ENCODE results near the gene BDKRB1. TPM values are rescaled to one million over a fixed set of nuclear protein-coding genes. Genes with fewer than 3 reads are reported as not detected.

The BDKRB1 gene
- total RNA-seq, 2 donors from 2014 or later: 2.3 TPM; not detected in 1

DNA sequence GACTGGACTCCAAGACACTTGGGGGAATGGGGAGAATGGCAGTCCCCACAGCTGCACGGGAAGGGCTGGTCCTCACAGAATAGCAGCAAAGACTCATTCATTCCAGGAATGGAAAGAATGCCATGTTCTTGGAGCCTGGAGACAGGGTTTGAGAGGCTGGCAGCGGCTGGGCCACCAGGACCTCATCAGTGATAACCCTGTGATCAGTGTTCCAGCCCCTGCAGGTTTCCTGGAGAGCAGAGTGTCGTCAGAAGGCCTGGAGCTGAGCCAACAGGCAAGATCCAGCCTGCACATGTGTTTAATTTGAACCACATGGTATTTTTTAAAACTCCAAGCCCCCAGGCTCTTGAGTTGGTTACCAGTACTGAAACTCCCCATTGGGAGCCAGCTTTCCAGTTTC, 11.3 kb downstream of the BDKRB1 start:
- intact Hi-C loops (cut with DNase I): no loop called here
- peaks cover 2% of the 10 kb centered on the region for H3K27me3 ChIP-seq (replicated peaks; ENCODE audit: insufficient read depth)
- H3K4me1 ChIP-seq (replicated peaks): no peaks in the 10 kb centered on the region
- no peaks in the 10 kb centered on the region for H3K9me3 ChIP-seq
- 16% methylated on average over 3 of the region's 3 CpGs for WGBS
- DNase-seq (ENCODE audit: low spot score): peak; percentile 14
- H3K27ac ChIP-seq: no peak overlapping the region
- TF ChIP-seq, protein P1, sequence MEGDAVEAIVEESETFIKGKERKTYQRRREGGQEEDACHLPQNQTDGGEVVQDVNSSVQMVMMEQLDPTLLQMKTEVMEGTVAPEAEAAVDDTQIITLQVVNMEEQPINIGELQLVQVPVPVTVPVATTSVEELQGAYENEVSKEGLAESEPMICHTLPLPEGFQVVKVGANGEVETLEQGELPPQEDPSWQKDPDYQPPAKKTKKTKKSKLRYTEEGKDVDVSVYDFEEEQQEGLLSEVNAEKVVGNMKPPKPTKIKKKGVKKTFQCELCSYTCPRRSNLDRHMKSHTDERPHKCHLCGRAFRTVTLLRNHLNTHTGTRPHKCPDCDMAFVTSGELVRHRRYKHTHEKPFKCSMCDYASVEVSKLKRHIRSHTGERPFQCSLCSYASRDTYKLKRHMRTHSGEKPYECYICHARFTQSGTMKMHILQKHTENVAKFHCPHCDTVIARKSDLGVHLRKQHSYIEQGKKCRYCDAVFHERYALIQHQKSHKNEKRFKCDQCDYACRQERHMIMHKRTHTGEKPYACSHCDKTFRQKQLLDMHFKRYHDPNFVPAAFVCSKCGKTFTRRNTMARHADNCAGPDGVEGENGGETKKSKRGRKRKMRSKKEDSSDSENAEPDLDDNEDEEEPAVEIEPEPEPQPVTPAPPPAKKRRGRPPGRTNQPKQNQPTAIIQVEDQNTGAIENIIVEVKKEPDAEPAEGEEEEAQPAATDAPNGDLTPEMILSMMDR (IDR thresholded peaks at IDR 0.05): no peak
- H3K4me3 ChIP-seq: no peak overlapping the region
- no peaks in the 10 kb centered on the region for H3K36me3 ChIP-seq

DNA sequence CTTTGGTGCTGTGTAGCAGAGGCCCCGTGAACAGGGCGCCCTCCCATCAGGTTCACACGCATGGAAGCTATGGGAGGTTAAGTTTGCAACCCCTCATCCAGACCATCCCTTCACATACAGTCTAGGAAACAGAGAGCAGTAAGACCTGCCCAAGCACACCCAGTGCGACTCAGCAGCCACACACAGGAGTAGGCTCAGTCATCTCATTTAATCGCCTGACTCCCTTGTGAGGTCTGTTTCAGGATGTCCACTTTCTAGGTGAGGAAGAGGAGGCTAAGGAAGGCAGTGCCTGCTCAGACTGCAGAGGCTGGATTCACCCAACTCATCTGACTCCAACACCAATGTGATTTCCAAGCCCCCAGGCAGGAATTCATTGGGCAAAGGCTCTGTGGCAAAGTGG, 11.9 kb downstream of the BDKRB1 start:
- no peaks in the 10 kb centered on the region for H3K36me3 ChIP-seq
- no peak overlapping the region for H3K4me3 ChIP-seq
- intact Hi-C loops (cut with DNase I): no loop called here
- H3K4me1 ChIP-seq (replicated peaks): no peaks in the 10 kb centered on the region
- no peak for DNase-seq (ENCODE audit: low spot score)
- 85% methylated on average over 5 of the region's 5 CpGs for WGBS
- no peak overlapping the region for H3K27ac ChIP-seq
- H3K27me3 ChIP-seq (replicated peaks; ENCODE audit: insufficient read depth): peaks cover under 1% of the 10 kb centered on the region
- H3K9me3 ChIP-seq: no peaks in the 10 kb centered on the region
- TF ChIP-seq POLR2AphosphoS5 (IDR thresholded peaks at IDR 0.05) (no peak), POLR2A (IDR thresholded peaks at IDR 0.05) (no peak)
- TF ChIP-seq, protein P1 (IDR thresholded peaks at IDR 0.05): no peak

DNA sequence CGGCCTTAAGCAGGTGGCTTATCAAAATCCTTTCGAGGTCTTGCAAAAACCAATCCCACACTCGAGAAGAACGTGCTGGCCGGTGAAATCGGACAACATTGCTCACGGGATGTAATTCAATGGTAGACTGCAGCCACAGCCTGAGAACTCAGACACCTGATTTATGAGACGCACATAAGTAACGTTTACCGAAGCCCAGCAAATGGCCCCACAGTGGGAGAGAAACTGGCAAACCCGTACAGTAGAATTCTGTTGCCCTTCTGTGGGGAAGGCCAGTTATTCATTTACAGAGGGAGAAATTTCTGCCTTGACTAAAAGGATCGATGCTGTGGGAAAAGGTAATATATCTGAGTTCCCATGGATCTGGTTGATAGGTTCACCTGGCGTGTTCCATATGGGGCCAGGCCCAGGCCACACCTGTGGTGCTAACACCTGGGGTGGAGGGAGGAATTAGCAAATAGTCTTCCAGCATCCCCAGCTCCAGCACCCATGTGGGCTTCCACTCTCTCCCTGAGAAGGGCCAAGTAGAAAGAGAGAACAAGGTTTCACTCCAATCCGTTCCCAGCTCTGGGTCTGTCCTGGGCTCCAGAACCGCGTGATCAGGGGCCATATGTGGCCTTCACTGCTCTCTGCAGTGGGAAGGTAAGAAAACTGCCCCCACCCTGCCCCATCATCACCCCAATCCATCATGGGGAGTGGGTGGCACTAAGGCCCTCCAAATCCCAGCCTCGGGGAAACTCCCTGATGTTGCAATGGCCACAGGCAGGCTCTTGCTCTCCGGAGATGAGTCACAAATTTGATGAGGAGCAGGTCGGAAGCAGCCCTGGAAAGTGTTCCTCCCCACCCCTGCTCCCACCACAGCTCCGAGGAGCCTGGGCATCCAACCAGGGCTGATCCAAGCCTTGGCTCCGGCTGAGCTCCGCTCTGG, 12.7 kb downstream of the BDKRB1 start:
- Histone ChIP-seq H3K27me3 (replicated peaks; ENCODE audit: insufficient read depth) (no peaks in the 10 kb centered on the region), H3K4me3 (no peak overlapping the region), H3K9me3 (no peaks in the 10 kb centered on the region), H3K4me1 (replicated peaks) (no peaks in the 10 kb centered on the region), H3K36me3 (no peaks in the 10 kb centered on the region), H3K27ac (no peak overlapping the region)
- TF ChIP-seq POLR2A (IDR thresholded peaks at IDR 0.05) (no peak), POLR2AphosphoS5 (IDR thresholded peaks at IDR 0.05) (no peak)
- TF ChIP-seq, protein P1 (IDR thresholded peaks at IDR 0.05): no peak
- peak; percentile 11 for DNase-seq (ENCODE audit: low spot score)
- 56% methylated on average over 22 of the region's 22 CpGs for whole genome bisulfite sequencing
- intact Hi-C loops (cut with DNase I): no loop called here

DNA sequence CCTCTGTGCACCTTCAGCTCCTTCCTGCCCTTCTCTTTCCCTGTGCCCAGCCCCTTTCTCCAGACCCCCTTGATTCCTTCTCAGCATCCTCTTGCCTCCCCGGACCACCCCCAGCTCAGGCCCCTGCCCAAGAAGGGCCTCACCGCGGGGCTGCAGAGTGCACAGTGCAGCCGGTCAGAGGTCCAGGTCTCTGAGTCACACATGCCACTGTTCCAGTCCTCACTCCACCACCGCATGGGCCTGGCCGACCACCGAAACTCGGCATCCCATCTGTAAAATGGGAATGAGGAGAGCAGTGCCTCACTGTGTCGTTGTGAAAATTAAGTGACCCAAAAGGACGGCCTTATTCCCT, 13.3 kb downstream of the BDKRB1 start:
- H3K4me1 ChIP-seq (replicated peaks): no peaks in the 10 kb centered on the region
- H3K9me3 ChIP-seq: no peaks in the 10 kb centered on the region
- no peak for DNase-seq (ENCODE audit: low spot score)
- WGBS: 80% methylated on average over 10 of the region's 10 CpGs
- intact Hi-C loops (cut with DNase I): no loop called here
- TF ChIP-seq POLR2A (IDR thresholded peaks at IDR 0.05): no peak
- H3K27ac ChIP-seq: no peak overlapping the region
- H3K4me3 ChIP-seq: no peak overlapping the region
- no peaks in the 10 kb centered on the region for H3K27me3 ChIP-seq (replicated peaks; ENCODE audit: insufficient read depth)
- H3K36me3 ChIP-seq: no peaks in the 10 kb centered on the region

DNA sequence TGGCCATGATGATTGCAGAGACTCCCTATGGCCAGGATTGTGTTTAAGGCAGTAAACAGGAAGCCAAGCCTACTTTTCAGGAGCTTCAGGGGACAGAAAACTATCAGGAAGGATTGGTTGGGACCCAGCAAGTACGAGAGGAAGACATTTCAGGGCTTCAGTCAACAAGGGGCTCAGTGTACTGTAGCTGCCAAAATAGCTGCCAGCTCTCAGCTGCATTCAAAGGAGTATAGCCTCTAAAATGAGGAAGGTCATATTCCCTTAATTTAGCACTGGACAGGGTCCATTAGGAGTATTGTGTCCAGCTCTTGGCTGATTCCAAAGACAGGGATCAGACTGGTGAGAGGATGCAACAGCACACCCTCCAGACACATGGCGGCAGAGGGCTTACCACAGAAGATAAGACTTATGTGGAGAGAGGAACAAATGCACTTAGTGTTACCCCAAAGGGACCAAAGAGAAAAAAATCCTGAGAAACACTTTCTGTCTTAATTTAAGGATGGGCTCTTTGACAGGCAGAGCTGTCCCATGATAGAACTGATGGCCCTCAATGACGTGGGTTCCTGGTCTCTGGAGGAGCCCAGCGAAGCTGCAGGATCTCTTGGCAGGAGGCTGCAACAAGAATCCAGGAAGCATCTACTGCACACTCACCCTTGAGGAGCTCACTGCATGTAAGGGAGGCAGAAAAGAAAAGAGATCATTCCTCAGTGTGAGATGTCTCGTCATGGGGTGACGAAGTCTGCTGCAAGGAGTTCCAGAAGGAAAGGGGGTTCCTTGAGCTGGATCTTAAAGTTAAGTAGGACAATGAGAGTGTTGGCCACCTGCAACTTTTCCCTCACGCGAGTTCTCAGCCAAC, 14.8 kb downstream of the BDKRB1 start:
- intact Hi-C loops (cut with DNase I): loop anchor here (10.0 kb wide), 1 partner anchor 706 kb away; no protein-coding TSS in a partner anchor
- no peaks in the 10 kb centered on the region for H3K36me3 ChIP-seq
- H3K9me3 ChIP-seq: no peaks in the 10 kb centered on the region
- no peaks in the 10 kb centered on the region for H3K27me3 ChIP-seq (replicated peaks; ENCODE audit: insufficient read depth)
- DNase-seq (ENCODE audit: low spot score): no peak
- 93% methylated on average over 8 of the region's 8 CpGs for WGBS
- no peak overlapping the region for H3K4me3 ChIP-seq
- no peaks in the 10 kb centered on the region for H3K4me1 ChIP-seq (replicated peaks)
- no peak for TF ChIP-seq POLR2A (IDR thresholded peaks at IDR 0.05)
- TF ChIP-seq POLR2AphosphoS5 (IDR thresholded peaks at IDR 0.05): no peak
- TF ChIP-seq, protein P1 (IDR thresholded peaks at IDR 0.05): no peak
- H3K27ac ChIP-seq: no peak overlapping the region

Measured in prostate gland (tissue), 2 donors.